Suppressor macrophage treated with lipopolysaccharide for 4 hours (primary cell): ENCODE measurements around the gene HSPG2.
"Not testable (repeated sequence)": the region's sequence is repeated elsewhere in the genome, so short reads cannot be mapped to it uniquely, and the experiment has no call there.

Experiments used
- DNase-seq: peaks from one replicate; pipeline ENCODE4 v3.0.0-alpha.2; 2020

The HSPG2 gene

GRCh38 chr1:21911205-21912001, 25.7 kb downstream of the HSPG2 start:
- no peak for DNase-seq

GRCh38 chr1:21910558-21911204, 26.4 kb downstream of the HSPG2 start:
- no peak for DNase-seq

- DNase-seq: peak; percentile 68
Observed at GRCh38 chr1:21909787-21910503, 27.2 kb downstream of the HSPG2 start.

GRCh38 chr1:21909286-21909759, 27.8 kb downstream of the HSPG2 start:
- DNase-seq: no peak

GRCh38 chr1:21907737-21908534, 29.2 kb downstream of the HSPG2 start:
- DNase-seq: not testable (repeated sequence)

- no peak for DNase-seq
Observed at GRCh38 chr1:21907079-21907418, 30.1 kb downstream of the HSPG2 start.

- peak; percentile 16 for DNase-seq
Observed at GRCh38 chr1:21906173-21907078, 30.7 kb downstream of the HSPG2 start.

- peak; percentile 28 for DNase-seq
Observed at GRCh38 chr1:21904704-21905520, 32.2 kb downstream of the HSPG2 start.

GRCh38 chr1:21904454-21904703, 32.7 kb downstream of the HSPG2 start:
- no peak for DNase-seq

- no peak for DNase-seq
Observed at GRCh38 chr1:21903638-21904453, 33.3 kb downstream of the HSPG2 start.

GRCh38 chr1:21902026-21903012, 34.8 kb downstream of the HSPG2 start:
- no peak for DNase-seq

GRCh38 chr1:21901473-21901847, 35.6 kb downstream of the HSPG2 start:
- no peak for DNase-seq

- DNase-seq: no peak
Observed at GRCh38 chr1:21900766-21901472, 36.2 kb downstream of the HSPG2 start.

GRCh38 chr1:21899987-21900386, 37.1 kb downstream of the HSPG2 start:
- DNase-seq: no peak

- no peak for DNase-seq
Observed at GRCh38 chr1:21899267-21899810, 37.8 kb downstream of the HSPG2 start.

GRCh38 chr1:21898326-21899200, 38.5 kb downstream of the HSPG2 start:
- no peak for DNase-seq

- DNase-seq: no peak
Observed at GRCh38 chr1:21897844-21898243, 39.3 kb downstream of the HSPG2 start.
